BE2C (cell line): Measurements from ENCODE around the gene C6orf132.

ENCODE experiments used
- DNase-seq: peaks from one replicate; pipeline ENCODE4 v3.0.0-alpha.2; 2020
- H3K27me3 ChIP-seq: fragments of 250-450 bp; sonication (Bioruptor Pico); 2 replicates; pipeline ENCODE4 v1.5.1; 2020; ENCODE audit warnings: mild to moderate bottlenecking
- H3K36me3 ChIP-seq: fragments of 250-450 bp; sonication (Bioruptor Pico); 2 replicates; pipeline ENCODE4 v1.5.1; 2020; ENCODE audit warnings: mild to moderate bottlenecking
- H3K4me1 ChIP-seq: fragments of 250-450 bp; sonication (Bioruptor Pico); 2 replicates; pipeline ENCODE4 v1.5.1; 2020
- H3K4me3 ChIP-seq: 2 replicates; pipeline ENCODE4 v1.5.1; 2011; ENCODE audit warnings: low read depth, low read length
- H3K9me3 ChIP-seq: fragments of 250-450 bp; sonication (Bioruptor Pico); 2 replicates; pipeline ENCODE4 v1.5.1; 2020
- CTCF ChIP-seq: IDR thresholded peaks from 2 replicates; pipeline ENCODE4 v1.5.1; 2012; ENCODE audit warnings: mild to moderate bottlenecking, low read depth, low read length

C6orf132 gene

DNA sequence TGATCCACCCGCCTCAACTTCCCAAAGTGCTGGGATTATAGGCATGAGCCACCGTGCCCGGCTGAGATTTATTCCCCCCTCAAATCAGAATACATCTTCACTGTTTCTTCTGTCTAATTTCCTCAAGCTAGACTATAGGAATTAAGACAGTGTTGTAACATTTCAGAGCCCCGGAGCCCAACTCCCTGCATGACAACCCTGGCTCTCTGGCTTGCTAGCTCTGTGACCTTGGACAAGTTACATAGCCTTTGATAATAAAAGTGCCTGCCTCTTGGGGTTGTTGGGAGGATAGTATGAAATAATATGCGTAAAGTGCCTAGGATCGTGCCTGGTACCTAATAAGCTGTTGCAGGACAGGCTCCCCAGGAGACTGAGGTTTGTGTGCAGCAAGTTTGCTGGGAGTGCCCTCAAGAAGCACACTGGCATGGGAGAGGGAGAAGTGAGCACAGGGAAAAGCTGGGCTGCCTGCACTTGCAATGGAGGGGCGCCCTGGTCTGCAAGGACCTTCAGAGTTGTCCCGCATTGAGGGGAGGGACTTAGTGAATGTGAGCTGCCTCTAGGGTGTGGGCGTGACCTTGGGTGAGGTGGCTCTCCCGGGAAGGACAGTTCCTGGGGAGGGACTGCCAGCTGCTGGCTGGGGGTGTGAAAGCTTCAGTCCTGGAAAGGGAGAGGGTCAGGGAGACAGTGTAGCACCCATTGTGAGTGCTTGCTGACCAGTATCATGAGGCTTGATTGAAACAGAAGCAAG is 48.7 kb downstream of the C6orf132 start:
- no peak for DNase-seq
- no peaks in the 10 kb centered on the region for H3K4me1 ChIP-seq
- H3K27me3 ChIP-seq, result no peaks in the 10 kb centered on the region
- H3K36me3 ChIP-seq, result no peaks in the 10 kb centered on the region
- no peak for TF ChIP-seq CTCF
- H3K4me3 ChIP-seq, result no peak overlapping the region
- no peaks in the 10 kb centered on the region for H3K9me3 ChIP-seq

DNA sequence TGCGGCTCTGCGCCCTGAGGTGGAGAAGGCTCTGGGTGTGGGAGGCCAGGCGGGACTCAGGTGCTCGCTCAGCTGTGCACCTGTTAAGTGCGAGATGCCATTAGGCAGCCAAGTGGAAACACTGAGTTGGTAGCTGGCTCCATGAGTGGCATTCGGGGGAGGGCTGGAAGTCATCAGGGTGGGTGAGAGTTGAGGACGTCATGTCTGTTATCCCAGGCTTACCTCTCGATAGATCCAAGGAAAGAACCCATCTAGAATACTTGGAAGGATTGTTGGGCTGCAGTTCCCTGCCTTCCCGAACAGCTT is 50.7 kb downstream of the C6orf132 start:
- Histone ChIP-seq H3K36me3 (no peaks in the 10 kb centered on the region), H3K4me1 (no peaks in the 10 kb centered on the region), H3K9me3 (no peaks in the 10 kb centered on the region), H3K4me3 (no peak overlapping the region), H3K27me3 (no peaks in the 10 kb centered on the region)
- DNase-seq, result no peak
- no peak for TF ChIP-seq CTCF

DNA sequence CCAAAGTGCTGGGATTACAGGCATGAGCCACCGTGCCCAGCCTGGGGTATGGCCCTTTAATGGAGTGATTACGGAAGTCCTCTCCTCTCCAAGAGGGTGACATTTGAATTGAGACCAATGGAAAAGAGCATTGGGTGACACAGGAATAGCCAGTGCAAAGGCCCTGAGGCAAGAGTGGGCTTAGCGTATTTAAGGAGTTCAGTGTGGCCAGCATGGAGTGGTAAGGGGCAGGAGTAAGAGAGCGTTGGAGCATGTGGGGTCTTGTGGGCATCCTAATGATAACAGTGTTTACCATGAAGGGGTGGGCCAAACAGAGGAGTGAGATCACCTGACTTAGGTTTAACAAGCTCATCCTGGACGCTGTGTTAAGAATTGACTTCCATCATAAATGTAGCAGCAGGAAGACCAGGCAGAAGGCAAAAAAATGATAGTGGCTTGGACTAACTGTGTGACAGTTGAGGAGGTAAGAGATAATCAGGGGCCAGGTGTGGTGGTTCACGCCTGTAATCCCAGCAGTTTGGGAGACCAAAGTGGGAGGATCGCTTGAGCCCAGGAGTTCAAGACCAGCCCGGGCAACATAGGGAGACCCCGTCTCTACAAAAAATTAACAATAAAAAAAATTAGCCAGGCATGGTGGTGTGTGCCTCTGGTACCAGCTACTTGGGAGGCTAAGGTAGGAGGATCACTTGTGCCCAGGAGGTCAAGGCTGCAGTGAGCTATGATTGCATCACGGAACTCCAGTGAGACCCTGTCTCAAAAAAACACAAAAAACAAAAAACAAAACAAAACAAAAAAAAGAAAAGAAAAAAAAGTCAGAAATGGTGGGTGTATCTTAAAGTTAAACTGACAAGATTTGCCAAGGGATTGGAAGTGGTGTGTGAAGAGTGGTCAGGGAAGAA is 51.4 kb downstream of the C6orf132 start:
- no peak for TF ChIP-seq CTCF
- no peaks in the 10 kb centered on the region for H3K9me3 ChIP-seq
- H3K27me3 ChIP-seq, result no peaks in the 10 kb centered on the region
- no peaks in the 10 kb centered on the region for H3K4me1 ChIP-seq
- no peak for DNase-seq
- H3K36me3 ChIP-seq, result no peaks in the 10 kb centered on the region
- H3K4me3 ChIP-seq, result no peak overlapping the region

DNA sequence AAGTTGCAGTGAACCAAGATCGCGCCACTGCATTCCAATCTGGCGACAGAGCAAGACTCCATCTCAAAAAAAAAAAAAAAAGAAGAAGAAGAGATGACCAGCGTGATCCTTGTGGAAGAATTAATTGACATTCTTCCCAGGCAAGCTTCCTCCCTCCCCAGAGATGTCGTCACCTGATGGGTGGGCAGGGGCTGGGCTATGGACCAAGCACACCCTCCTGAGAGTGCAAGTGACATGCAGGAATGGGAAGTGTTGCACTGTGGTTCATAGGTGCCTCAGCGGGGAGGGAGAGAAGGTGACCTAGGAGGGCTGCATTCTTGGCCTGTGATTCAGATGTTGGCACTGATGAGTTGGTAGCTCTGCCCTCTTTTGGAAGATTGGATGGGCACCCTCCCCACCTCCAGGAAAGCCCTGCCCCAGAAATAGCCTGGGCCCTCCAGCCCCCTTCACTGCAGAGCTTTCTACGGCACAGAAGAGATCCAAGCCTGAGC is 54.3 kb downstream of the C6orf132 start:
- no peak for DNase-seq
- TF ChIP-seq CTCF, result no peak
- no peaks in the 10 kb centered on the region for H3K9me3 ChIP-seq
- H3K4me3 ChIP-seq, result no peak overlapping the region
- H3K4me1 ChIP-seq, result no peaks in the 10 kb centered on the region
- H3K36me3 ChIP-seq, result no peaks in the 10 kb centered on the region
- no peaks in the 10 kb centered on the region for H3K27me3 ChIP-seq

DNA sequence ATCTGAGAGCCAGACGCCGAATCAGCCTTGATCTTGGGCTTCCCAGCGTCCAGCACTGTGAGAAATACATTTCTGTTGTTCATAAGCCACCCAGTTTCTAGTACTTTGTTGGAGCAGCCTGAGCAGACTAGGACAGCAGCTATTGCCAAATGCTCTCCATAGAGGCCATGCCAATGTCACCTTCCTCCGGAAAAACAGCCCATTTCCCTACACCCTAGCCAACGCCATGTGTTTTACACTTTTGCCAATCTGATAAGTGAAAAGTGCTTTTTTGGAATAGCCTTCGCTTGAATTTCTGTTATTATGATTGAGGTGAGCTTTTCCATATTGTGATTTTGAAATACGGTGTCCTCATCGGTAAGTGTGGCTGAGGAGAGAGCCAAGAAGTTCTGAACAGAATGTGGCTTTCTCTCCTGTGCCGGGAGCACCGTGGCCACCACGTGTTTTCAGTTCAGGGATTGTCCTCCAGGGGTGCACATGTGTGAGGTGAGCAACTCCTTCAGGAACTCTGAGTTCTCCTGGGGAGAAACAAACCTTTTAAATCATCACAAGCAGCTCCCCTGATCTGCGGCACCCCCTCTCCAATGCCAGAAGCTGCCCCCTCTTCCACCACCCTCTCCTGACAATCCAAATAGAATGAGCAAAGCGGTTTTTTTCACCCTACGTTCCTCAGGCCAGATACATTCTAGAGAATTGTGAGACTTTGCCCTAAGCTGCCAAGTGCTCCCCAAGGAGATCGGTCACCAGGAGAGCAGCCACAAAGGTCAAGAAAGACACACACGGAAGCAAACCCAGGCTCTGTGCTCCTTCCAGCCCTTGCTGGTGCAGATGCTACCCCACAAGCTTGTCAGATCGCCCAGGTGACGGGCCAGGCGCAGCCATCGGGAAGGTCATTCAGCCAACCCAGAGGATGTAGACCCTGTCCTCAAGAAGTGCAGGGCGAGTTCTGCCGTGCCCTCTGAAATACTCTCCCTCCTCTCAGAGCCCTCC is 56.1 kb downstream of the C6orf132 start:
- no peak overlapping the region for H3K4me3 ChIP-seq
- H3K27me3 ChIP-seq, result no peaks in the 10 kb centered on the region
- H3K4me1 ChIP-seq, result no peaks in the 10 kb centered on the region
- H3K36me3 ChIP-seq, result no peaks in the 10 kb centered on the region
- DNase-seq, result no peak
- H3K9me3 ChIP-seq, result no peaks in the 10 kb centered on the region
- TF ChIP-seq CTCF, result peak; percentile 31
